HCT116 (cell line): Measurements from ENCODE around the gene PLCB4.

Experiments
- EZH2 ChIP-seq: fragments of 200-600 bp; sonication (generic); IDR thresholded peaks from 2 replicates; pipeline ENCODE4 v1.6.1; 2017; ENCODE audit warnings: antibody characterized with exemption, mixed run types
- TF ChIP-seq, protein P1 (sequence below), 3 experiments: fragments of 200-600 bp in 1 of 3; sonication (generic) in 1 of 3; IDR thresholded peaks in 2 of 3; conservative IDR thresholded peaks in 1 of 3; 2 replicates each; pipeline ENCODE4 v1.5.1; 2012 to 2017; ENCODE audit warnings: low read depth in 2 of 3, low read length in 2 of 3, antibody characterized with exemption in 1 of 3, borderline replicate concordance in 1 of 3, control low read depth in 1 of 3, mild to moderate bottlenecking in 1 of 3, mixed read lengths in 1 of 3, mixed run types in 1 of 3, moderate library complexity in 1 of 3; ENCODE audit not compliant: insufficient read depth in 1 of 3

GRCh38 chr20:9402141-9402540 is 333.3 kb downstream of the PLCB4 start:
- TF ChIP-seq, protein P1, sequence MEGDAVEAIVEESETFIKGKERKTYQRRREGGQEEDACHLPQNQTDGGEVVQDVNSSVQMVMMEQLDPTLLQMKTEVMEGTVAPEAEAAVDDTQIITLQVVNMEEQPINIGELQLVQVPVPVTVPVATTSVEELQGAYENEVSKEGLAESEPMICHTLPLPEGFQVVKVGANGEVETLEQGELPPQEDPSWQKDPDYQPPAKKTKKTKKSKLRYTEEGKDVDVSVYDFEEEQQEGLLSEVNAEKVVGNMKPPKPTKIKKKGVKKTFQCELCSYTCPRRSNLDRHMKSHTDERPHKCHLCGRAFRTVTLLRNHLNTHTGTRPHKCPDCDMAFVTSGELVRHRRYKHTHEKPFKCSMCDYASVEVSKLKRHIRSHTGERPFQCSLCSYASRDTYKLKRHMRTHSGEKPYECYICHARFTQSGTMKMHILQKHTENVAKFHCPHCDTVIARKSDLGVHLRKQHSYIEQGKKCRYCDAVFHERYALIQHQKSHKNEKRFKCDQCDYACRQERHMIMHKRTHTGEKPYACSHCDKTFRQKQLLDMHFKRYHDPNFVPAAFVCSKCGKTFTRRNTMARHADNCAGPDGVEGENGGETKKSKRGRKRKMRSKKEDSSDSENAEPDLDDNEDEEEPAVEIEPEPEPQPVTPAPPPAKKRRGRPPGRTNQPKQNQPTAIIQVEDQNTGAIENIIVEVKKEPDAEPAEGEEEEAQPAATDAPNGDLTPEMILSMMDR (IDR thresholded peaks at IDR 0.05 in 2 of 3, conservative IDR thresholded peaks at IDR 0.05 in 1 of 3; ENCODE audit: borderline replicate concordance in 1 of 3, insufficient read depth in 1 of 3, low read depth in 2 of 3, low read length in 2 of 3), result no peak
- TF ChIP-seq EZH2, result no peak
